Caco-2 (cell line): Measurements from ENCODE around the gene CACNA1C. TPM values are rescaled to one million over a fixed set of nuclear protein-coding genes. Genes with fewer than 3 reads are reported as not detected.

Experiments used
- BruUV-seq: library from RNA; stranded (reverse); fragments of 400-500 nt; replicated peaks from 2 replicates; lab custom pipeline; 2021; lab: Mats Ljungman, UMichigan
- CTCF ChIA-PET: fragments of 300-600 bp; sonication (Branson Sonifier 250); formaldehyde crosslinking; loops from one replicate; lab custom pipeline; 2022; ENCODE audit warnings: antibody characterized with exemption; lab: Charles Lee
- POLR2A ChIA-PET: fragments of 300-600 bp; sonication (Branson Sonifier 250); formaldehyde crosslinking; loops from one replicate; lab custom pipeline; 2022; ENCODE audit warnings: antibody characterized with exemption; lab: Charles Lee
- DNase-seq, 2 experiments: peaks; one replicate each; pipeline versions ENCODE4 v3.0.0 to v3.0.0-alpha.2; 2020 to 2022
- H3K27me3 ChIP-seq: replicated peaks from 2 replicates; pipeline ENCODE4 v1.6.0; 2011; ENCODE audit warnings: low read length; ENCODE audit not compliant: control insufficient read depth, insufficient read depth
- H3K36me3 ChIP-seq: 2 replicates; pipeline ENCODE4 v1.5.1; 2011; ENCODE audit warnings: low read length; ENCODE audit not compliant: control insufficient read depth, insufficient read depth
- H3K4me1 ChIP-seq: fragments of 250-450 bp; sonication (Bioruptor Pico); 2 replicates; pipeline ENCODE4 v1.5.1; 2020; ENCODE audit warnings: mild to moderate bottlenecking
- H3K4me3 ChIP-seq: 2 replicates; pipeline ENCODE4 v1.5.1; 2011; ENCODE audit warnings: low read depth, mild to moderate bottlenecking, control low read depth, low read length
- H3K9me3 ChIP-seq: fragments of 250-450 bp; sonication (Bioruptor Pico); 2 replicates; pipeline ENCODE4 v1.5.1; 2020; ENCODE audit warnings: mild to moderate bottlenecking, moderate library complexity
- H3K27ac Mint-ChIP-seq: one replicate; pipeline ENCODE4 v1.8.0; 2022; ENCODE audit warnings: mixed read lengths; ENCODE audit not compliant: unreplicated experiment
- H3K27me3 Mint-ChIP-seq: one replicate; pipeline ENCODE4 v1.8.0; 2022; ENCODE audit warnings: mixed read lengths; ENCODE audit not compliant: insufficient read depth, unreplicated experiment
- H3K36me3 Mint-ChIP-seq: one replicate; pipeline ENCODE4 v1.8.0; 2022; ENCODE audit warnings: mild to moderate bottlenecking, mixed read lengths; ENCODE audit not compliant: insufficient read depth, unreplicated experiment
- H3K4me1 Mint-ChIP-seq: one replicate; pipeline ENCODE4 v1.8.0; 2022; ENCODE audit warnings: low read depth, mixed read lengths; ENCODE audit not compliant: unreplicated experiment
- H3K4me3 Mint-ChIP-seq: one replicate; pipeline ENCODE4 v1.8.0; 2022; ENCODE audit warnings: mild to moderate bottlenecking, moderate library complexity, mixed read lengths; ENCODE audit not compliant: unreplicated experiment
- H3K9me3 Mint-ChIP-seq: one replicate; pipeline ENCODE4 v1.8.0; 2022; ENCODE audit warnings: mixed read lengths; ENCODE audit not compliant: unreplicated experiment
- intact Hi-C: fragments of 100-400 bp; cut with micrococcal nuclease; formaldehyde crosslinking; loops from one replicate; pipeline ENCODE4 v1.10.0; 2022; ENCODE audit not compliant: unreplicated experiment
- total RNA-seq: library from RNA; stranded (reverse); gene quantifications from 2 replicates; pipeline ENCODE4 v1.2.3, GENCODE V29; 2022
- TF ChIP-seq, protein P1 (sequence below), 2 experiments: fragments of 200-600 bp in 1 of 2; IDR thresholded peaks; 1 replicate in 1 of 2; 2 replicates in 1 of 2; pipeline versions ENCODE4 v1.5.1 to v1.8.0; 2011 to 2022; ENCODE audit warnings: antibody characterized with exemption in 1 of 2, control low read depth in 1 of 2, inconsistent platforms in 1 of 2, low read depth in 1 of 2, low read length in 1 of 2, mild to moderate bottlenecking in 1 of 2, moderate library complexity in 1 of 2; ENCODE audit not compliant: insufficient read depth in 1 of 2, severe bottlenecking in 1 of 2, unreplicated experiment in 1 of 2

Gene CACNA1C
- total RNA-seq, 1 experiment from 2014 or later: not detected

- Histone ChIP-seq H3K4me1 (no peaks in the 10 kb centered on the region), H3K4me3 (no peak overlapping the region)
- H3K27me3 Mint-ChIP-seq: peaks cover 19% of the 10 kb centered on the region
Observed at GRCh38 chr12:2242216-2242615, 189.4 kb downstream of the CACNA1C start.

DNA sequence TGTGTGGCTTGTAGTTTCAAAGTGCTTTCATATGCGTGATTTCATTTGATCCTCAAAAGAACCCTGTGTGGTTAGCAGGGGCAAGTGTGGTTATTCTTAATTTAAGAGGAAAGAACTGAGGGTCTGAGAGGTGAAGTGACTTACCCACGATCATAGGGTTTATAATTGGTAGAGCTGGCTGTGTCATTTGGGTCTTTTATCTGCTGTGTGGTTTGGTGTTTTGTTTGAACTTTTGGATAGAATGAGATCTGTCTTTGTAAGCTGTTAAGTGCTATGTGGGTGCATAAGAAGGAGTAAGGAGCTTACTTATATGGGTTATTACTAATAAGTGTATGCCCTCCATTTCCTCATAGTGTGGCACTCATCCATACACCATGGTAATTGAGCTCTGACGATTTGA, 190.0 kb downstream of the CACNA1C start:
- H3K4me1 ChIP-seq: no peaks in the 10 kb centered on the region; the same call in 1 of the 2 replicates
- no peak overlapping the region for H3K4me3 ChIP-seq
- Mint-ChIP-seq H3K4me3 (no peak overlapping the region), H3K9me3 (no peaks in the 10 kb centered on the region), H3K4me1 (peaks cover under 1% of the 10 kb centered on the region), H3K36me3 (no peaks in the 10 kb centered on the region), H3K27me3 (peaks cover 19% of the 10 kb centered on the region), H3K27ac (no peak overlapping the region)
- H3K36me3 ChIP-seq: no peaks in the 10 kb centered on the region
- no peaks in the 10 kb centered on the region for H3K9me3 ChIP-seq
- no peaks in the 10 kb centered on the region for H3K27me3 ChIP-seq
- BruUV-seq: no TSS peak
- intact Hi-C loops: no loop called here
- ChIA-PET CTCF (no interaction called here), POLR2A (no interaction called here)
- no peak for DNase-seq
- TF ChIP-seq, protein P1, sequence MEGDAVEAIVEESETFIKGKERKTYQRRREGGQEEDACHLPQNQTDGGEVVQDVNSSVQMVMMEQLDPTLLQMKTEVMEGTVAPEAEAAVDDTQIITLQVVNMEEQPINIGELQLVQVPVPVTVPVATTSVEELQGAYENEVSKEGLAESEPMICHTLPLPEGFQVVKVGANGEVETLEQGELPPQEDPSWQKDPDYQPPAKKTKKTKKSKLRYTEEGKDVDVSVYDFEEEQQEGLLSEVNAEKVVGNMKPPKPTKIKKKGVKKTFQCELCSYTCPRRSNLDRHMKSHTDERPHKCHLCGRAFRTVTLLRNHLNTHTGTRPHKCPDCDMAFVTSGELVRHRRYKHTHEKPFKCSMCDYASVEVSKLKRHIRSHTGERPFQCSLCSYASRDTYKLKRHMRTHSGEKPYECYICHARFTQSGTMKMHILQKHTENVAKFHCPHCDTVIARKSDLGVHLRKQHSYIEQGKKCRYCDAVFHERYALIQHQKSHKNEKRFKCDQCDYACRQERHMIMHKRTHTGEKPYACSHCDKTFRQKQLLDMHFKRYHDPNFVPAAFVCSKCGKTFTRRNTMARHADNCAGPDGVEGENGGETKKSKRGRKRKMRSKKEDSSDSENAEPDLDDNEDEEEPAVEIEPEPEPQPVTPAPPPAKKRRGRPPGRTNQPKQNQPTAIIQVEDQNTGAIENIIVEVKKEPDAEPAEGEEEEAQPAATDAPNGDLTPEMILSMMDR (IDR thresholded peaks at IDR 0.05; ENCODE audit: insufficient read depth in 1 of 2, low read depth in 1 of 2, low read length in 1 of 2, severe bottlenecking in 1 of 2, unreplicated experiment in 1 of 2): no peak

More at GRCh38 chr12:2242216-2242615, 189.4 kb downstream of the CACNA1C start:
- no peaks in the 10 kb centered on the region for H3K9me3 Mint-ChIP-seq
- H3K36me3 Mint-ChIP-seq: no peaks in the 10 kb centered on the region
- DNase-seq: no peak
- no peak overlapping the region for H3K4me3 Mint-ChIP-seq
- Histone ChIP-seq H3K9me3 (no peaks in the 10 kb centered on the region), H3K36me3 (no peaks in the 10 kb centered on the region), H3K27me3 (no peaks in the 10 kb centered on the region)
- no TSS peak for BruUV-seq
- H3K4me1 Mint-ChIP-seq: no peaks in the 10 kb centered on the region
- CTCF ChIA-PET: interaction anchor here (0.7 kb wide), 1 partner anchor 41 kb away, joined by 3 read pairs; no protein-coding TSS in a partner anchor
- TF ChIP-seq, protein P1 (IDR thresholded peaks at IDR 0.05; ENCODE audit: insufficient read depth in 1 of 2, low read depth in 1 of 2, low read length in 1 of 2, severe bottlenecking in 1 of 2, unreplicated experiment in 1 of 2): no peak
- POLR2A ChIA-PET: no interaction called here
- intact Hi-C loops: no loop called here
- H3K27ac Mint-ChIP-seq: no peak overlapping the region

GRCh38 chr12:2243275-2243674, 190.5 kb downstream of the CACNA1C start:
- Mint-ChIP-seq H3K27ac (no peak overlapping the region), H3K36me3 (no peaks in the 10 kb centered on the region)
- POLR2A ChIA-PET: no interaction called here

More at GRCh38 chr12:2243275-2243674, 190.5 kb downstream of the CACNA1C start:
- Histone ChIP-seq H3K4me1 (no peaks in the 10 kb centered on the region; the same call in 1 of the 2 replicates), H3K27me3 (no peaks in the 10 kb centered on the region), H3K36me3 (no peaks in the 10 kb centered on the region), H3K9me3 (no peaks in the 10 kb centered on the region), H3K4me3 (no peak overlapping the region)
- H3K9me3 Mint-ChIP-seq: no peaks in the 10 kb centered on the region
- TF ChIP-seq, protein P1 (IDR thresholded peaks at IDR 0.05; ENCODE audit: insufficient read depth in 1 of 2, low read depth in 1 of 2, low read length in 1 of 2, severe bottlenecking in 1 of 2, unreplicated experiment in 1 of 2): no peak
- peaks cover 5% of the 10 kb centered on the region for H3K4me1 Mint-ChIP-seq
- CTCF ChIA-PET: no interaction called here
- intact Hi-C loops: no loop called here
- DNase-seq: no peak
- H3K27me3 Mint-ChIP-seq: peaks cover 19% of the 10 kb centered on the region
- no TSS peak for BruUV-seq
- H3K4me3 Mint-ChIP-seq: no peak overlapping the region
